Activated T-cell treated with anti-CD3 and anti-CD28 coated beads for 24 hours (primary cell): ENCODE results near the gene SEPTIN11.
A peak's percentile ranks its signal among the peaks of the same experiment; 100 is the strongest.

ENCODE experiments used
- DNase-seq: peaks from one replicate; pipeline ENCODE4 v3.0.0-alpha.2; 2020; ENCODE audit warnings: low read depth

The SEPTIN11 gene

DNA sequence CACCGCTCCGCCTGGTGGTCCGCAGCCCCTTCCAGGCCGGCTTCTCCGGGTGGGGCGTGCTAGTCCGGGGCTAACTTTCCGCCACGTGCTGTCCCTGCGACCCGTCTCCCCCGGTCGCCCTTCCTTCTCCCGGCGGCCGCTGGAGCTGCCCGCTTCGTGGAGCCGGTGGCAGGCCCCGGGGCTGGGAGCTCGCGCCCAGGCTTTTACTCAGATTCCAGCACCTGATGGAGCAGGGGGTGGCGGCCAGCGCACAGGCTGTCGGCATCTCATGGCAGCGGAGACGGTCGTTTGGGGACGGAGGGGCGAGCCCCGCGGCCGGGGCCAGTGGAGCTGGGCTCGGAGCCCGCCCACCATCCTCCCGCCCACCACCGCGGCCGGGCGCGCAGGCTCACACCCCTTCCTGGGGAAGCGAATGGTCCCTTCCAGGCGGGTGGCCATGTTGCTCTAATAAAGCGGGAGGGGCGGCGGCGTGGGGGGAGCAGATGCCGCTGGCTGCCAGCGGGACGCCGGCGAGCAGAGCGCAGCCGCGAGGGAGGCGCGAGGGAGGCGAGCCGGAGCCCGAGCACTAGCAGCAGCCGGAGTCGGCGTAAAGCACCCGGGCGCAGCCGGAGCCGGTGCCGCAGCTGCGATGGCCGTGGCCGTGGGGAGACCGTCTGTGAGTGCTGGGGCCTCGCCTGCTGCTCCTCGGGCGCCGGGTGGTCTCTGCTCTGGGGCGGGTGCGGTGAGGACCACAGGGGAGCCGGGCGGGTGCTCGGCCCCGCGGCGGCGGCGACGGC is at the start of gene SEPTIN11:
Gene SEPTIN11 (plus strand): TSS at position 477 of the 776 bp plus-strand sequence. CDS start 152 bp downstream, at position 629.
- DNase-seq: peak; percentile 70

DNA sequence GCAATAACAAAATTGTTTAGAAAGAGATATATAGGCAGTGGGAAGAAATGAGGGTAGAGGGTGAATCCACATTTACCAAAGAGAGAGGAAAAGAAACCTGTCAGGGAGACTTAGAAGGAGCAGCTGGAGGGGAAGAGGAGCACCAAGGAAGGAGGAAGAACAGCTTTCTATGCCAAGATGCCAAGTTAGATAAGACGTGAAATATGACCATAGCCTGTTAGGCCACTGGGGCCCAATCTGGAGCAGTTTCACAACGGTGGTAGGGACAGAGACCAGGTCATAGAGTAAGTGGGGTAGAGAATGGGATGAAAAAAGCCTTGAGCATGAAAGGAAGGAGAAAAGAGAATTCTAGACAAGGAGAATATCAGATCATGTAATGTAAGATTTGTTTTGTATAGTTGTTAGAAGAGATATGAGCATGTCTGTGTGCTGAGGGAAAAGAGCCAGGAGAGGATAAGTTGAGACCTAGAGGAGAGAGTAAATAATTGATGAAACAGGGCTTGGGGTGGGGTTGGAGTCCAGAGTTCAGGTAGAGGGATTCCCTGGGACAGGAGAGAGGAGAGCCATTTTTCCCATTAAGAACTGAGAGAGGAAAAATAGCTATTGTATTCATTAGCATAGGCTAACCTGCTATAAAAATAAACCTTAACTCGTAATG is 47.2 kb upstream of the SEPTIN11 start:
- DNase-seq: no peak

DNA sequence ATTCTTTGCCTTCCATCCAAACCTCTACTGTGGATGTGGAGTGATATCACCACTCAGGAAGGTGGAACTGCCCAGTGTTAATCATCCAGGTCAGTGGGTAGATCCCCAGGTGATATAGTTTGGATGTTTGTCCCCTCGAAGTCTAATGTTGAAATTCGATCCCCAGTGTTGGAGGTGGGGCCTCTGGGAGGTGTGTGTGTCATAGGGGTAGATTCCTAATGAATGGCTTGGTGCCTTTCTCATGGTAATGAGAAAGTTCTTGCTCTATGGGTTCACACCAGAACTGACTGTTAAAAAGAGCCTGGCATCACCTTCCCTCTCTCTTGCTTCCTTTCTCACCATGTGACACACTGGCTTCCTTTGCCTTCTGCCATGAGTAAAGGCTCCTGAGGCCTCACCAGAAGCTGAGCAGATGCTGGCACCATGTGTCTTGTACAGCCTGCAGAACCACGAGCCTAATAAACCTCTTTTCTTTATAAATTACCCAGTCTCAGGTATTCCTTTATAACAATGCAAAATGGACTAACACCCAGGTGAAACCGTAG is 44.8 kb upstream of the SEPTIN11 start:
- DNase-seq: no peak

DNA sequence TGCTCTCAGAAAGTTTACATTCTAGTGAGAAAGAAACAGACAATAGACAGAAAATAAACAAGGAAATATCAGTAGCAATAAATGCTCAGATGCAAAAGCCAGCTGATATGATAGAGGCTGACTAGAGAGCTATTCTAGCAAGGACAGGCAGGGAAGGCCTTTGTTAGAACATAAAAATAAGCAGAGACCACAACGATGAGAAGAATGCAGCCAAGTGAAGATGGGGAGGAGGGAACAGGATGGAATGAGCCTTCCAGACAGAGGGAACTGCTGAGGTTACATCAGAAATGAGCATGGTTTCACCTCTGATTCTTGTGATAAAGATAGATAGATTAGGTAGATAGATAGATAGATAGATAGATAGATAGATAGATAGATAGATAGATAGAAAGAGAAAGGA is 44.0 kb upstream of the SEPTIN11 start:
- no peak for DNase-seq

DNA sequence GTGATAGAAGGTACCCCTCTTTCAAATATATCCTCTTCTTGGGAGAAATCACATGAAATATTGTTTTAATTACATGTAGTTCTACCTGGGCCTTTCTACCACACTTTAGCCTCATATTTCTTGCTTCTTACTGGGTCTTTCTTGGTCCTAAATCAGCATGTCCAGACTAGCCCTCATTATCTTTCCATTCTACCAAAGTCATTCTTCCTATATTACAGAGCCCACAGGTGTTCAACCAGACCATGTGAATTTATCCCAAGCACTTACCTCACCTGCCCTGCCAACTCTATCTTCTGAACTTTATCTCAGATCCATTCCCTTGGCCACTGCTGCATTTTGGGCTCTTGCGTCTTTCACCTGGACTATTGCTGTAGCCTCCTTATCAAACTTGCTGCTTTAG is 39.8 kb upstream of the SEPTIN11 start:
- no peak for DNase-seq

DNA sequence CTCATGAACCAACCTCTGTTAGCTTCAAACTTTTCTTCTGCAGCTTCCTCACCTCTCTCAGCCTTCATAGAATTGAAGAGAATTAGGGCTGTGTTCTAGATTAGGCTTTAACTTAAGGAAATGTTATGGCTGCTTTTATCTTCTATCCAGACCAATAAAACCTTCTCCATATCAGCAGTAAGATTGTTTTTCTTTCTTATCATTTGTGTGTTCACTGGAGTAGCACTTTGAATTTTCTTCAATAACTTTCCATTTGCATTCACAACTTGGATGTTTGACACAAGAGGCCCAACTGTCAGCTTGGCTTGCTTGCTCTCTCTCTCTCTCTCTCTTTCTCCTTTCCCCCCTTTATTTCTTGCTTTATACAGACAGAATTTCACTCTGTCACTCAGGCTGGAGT is 28.8 kb upstream of the SEPTIN11 start:
- no peak for DNase-seq

DNA sequence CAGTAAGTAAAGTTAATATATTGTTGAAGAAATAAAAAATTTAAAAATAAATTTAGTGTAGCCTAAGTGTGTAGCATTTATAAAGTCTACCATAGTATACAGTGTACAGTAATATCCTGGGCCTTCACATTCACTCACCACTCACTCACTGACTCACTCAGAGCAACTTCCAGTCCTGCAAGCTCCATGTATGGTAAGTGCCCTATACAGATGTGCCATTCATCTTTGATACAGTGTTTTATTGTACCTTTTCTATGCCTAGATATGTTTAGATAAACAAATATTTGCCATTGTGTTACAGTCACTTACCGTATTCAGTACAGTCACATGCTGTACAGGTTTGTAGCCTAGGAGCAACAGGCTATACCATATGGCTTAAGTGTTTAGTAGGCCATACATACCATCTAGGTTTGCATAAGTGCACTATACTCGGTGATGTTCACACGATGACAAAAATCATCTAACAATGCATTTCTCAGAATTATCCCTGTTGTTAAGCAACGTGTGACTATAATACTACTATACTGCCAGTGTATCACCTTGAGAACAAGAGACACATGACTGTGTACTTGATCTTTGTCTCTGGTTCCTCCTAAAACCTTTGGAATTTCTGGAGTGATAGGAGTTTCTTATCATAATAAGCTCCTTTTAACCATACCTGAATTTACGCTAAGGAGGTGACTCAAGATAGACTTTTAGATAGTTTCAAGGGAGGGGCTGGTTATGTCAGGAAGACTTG is 25.8 kb upstream of the SEPTIN11 start:
- DNase-seq: no peak

DNA sequence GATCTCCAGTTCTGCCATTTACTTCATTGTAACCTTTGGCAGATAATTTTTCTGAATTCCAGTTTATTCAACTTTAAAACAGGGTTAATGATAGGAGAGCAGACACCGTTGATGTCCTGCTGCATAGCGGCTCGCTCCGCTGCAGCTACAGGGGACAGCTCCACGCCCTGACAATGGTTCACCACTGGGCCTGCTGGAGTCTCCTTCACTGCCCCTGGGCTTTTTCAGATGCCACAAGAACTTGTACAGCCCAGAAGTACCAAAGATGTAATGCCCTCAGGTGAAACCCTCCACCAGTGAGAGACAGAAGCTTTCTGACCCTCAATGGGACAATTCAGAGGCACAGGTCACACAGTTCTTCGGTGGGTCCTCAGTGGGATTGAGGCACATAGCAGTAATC is 22.7 kb upstream of the SEPTIN11 start:
- DNase-seq: no peak

DNA sequence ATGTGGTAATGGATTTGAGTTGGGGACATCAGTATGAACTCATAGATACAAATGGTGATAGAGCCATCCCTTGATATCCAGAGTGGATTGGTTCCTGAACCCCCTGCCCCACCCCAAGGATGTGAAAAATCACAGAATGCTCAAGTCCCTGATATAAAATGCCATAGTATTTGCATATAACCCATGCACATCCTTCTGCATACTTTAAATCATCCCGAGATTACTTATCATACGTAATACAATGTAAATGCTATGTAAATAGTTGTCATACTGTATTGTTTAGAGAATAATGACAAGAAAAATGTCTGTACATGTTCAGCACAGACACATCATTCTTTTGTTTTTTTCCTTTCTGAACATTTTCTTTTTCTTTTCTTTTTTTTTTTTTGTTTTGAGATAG is 18.9 kb upstream of the SEPTIN11 start:
- no peak for DNase-seq

DNA sequence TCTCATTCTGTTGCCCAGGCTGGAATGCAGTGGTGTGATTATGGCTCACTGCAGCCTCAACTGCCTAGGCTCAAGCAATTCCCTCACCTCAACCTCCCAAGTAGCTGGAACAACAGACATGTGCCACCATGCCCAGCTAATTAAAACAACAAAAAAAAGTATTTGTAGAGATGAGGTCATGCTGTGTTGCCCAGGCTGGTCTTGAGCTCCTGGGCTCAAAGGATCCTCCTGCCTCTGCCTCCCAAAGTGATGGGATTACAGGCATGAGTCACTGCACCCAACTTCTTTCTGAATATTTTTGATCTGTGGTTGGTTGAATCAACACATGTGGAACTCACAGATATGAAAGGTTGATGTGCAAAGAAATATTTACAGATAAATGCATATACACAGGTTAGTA is 18.5 kb upstream of the SEPTIN11 start:
- DNase-seq: no peak

DNA sequence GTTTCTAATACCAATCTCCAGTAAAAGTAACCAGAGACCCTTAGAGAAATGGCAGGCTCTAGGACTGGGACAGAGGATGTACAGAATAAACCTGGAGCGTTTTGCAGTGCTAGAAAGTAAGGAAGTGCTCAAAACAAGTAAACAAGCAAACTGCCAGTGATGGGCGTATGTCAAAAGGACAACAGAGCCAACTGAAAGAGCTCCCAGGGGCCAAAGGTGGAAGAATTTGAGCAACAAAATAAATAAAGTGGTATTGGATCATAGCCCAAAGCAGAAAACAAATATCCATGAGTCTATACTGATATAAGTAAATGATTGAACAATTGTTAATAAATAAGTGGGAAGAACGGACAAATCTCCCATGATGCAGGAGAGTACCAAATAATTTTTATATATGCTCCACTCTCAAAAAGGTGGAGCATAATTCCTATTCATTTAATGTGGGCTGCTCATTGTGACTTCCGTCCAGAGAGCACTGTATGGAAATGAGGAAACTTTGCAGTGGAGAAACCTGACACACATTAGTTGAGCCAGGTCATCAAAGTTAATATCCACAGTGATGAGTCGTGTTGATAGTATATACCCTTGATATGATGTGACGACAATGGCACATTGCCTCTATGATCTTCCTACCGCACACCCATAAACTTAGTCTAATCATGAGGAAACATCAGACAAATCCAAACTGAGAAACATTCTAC is 17.8 kb upstream of the SEPTIN11 start:
- no peak for DNase-seq

DNA sequence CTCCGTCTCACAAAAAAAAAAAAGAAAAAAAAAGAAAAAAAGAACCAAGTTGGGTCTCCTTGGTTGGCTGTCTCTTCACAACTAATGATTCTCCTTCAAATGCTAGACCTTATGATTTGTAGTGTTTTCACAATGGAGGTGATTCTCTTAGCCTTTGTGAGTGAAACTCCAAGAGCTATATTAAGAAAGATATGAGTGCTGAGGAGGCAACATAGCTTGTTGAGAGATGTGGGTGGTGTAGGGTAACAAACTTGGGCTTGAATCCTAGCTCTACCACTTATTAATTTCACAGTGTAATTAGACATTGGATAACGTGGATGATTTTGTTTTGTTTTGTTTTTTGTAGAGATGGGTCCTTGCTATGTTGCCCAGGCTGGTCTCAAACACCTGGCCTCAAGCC is 10.4 kb upstream of the SEPTIN11 start:
- no peak for DNase-seq

DNA sequence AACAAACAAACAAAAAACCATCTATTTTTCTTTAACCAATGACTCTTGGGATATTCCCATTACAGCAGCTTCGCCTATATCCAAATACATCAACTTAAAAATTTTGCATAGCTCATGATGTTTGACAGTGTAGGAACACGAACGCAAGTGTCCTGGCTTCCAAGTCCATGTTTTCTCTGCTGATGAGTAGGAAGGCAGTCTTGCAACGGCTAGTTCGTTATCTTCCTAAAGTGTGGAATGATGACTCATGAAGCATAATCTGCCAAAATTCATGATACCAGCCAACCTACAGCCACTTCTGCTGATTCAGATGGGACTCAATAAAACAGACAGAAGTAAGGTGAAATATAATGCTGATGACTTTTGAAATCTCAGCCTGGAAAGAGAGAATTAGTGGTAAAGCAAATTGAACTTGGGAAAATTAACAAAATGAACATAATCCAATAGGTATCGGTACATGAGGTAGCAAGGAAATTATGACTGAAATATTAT is 6.4 kb upstream of the SEPTIN11 start:
- no peak for DNase-seq

DNA sequence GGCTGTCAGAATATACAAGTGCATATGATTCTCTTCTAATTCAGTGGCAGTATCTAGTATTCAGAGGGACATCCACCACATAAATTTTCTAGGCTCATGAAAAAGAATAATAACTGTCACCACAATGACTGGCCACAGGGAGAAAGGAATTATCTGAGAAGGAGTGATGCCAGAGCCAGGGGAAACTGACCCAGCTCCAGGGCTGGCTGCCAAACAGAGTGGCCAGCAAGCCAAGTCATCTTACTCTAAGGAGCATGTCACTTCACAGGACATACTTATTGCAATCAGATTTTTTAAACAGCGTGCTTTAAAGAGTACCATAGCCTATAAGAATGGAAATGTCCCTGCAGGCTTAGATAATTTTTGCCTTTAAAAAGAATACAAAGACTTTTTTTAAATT is 5.8 kb upstream of the SEPTIN11 start:
- no peak for DNase-seq

DNA sequence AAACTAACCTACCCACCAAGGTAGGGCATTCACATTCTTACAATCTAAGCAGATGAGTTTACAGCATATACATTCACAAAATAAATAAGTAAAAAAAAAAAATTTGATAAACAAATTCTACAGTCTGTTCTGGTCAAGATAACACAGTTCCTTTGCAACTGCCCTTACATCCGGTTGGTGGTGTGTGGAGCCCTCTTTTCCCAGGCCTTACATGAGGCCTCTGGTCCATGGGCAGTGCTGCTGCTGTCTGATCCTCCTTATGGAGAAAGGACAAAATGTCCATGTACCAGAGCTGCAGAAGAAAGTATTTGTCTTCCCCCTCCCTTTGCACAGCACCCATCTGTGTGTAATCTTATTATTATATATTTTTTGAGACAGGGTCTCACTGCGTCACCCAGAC is 2.2 kb upstream of the SEPTIN11 start:
- DNase-seq: no peak

DNA sequence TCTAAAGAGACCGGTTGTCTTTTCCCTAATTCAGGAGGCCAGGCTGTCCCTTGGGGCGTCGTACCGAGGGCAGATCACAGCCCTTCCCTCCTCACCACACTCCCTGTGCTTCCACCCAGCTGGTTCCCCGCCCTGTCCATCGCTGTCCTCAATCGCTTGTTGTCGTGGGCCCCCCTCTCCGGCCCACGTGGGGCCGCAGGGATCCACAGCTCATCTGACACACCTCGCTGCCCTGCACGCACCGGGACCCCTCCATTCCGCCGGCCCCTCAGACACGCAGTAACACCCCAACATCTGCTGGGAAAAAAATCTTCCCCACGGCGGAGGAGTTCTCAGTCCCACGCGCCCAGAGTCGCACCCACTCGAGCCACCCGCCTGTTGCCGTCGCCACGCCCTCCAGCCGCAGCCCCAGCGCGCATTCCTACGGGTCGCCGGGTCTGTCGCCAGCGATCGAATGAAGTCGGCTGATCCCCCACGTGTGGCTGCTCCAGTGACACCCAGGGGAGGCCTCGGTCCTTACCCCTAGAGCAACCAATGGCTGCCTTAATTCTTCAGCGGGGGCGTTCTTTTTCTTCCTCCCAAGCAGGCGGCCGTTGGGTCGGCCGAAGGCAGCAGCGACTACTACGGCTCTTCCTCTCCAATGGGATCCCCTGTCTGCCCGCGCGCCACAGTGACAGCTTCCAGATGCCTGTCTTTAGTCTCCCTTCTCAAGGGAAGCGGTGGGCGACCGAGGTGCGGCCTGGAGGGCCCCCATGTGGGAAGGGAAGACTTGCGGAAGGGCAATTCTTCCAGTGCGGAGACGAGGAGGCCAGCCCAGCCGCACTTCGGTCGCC is 893 bp upstream of the SEPTIN11 start:
- peak; percentile 40 for DNase-seq

DNA sequence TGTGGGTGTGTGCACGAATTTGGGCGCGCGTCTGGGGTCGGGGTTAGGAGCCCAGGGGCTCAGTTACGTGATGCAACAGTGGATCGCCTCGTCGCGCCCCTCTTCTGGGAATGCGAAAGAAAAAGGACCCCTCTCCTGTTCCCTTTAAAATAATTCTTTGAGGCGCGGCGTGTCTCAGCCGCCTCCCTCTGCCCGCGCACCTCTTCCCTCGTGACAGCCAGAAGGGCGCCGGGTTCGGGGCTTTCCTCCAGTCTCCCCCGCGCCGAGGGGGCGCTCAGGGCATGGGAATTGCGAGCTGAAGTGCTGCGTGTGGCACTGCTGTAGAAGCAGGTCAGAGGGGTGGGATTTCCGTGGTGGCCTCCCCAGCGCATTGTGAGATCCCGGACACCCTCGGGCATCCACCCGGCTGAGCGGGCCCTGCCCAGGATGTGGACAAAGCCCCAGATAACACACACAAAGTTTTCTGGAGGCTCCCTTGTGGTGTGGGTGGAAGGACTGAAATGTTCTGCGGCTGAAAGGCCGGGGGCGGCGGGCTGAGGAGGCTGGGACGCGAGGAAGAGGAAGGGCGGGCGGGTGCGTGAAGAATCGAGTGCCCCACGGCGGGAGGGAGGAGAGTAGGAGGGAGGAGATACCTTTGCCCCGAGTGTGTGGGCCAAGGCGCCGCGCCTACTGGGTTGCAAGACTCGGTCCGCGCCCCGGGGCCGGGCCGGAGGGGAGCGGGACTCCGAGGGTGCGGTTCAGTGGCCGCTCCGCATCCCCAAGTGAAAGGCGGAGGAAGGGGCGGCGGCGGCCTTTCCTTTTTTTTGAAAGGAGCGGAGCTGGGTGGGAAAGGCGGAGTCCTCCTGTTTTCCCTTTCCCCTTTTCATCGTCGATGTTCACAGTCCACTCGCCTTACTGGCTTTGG is 752 bp downstream of the SEPTIN11 start:
- peak; percentile 31 for DNase-seq

DNA sequence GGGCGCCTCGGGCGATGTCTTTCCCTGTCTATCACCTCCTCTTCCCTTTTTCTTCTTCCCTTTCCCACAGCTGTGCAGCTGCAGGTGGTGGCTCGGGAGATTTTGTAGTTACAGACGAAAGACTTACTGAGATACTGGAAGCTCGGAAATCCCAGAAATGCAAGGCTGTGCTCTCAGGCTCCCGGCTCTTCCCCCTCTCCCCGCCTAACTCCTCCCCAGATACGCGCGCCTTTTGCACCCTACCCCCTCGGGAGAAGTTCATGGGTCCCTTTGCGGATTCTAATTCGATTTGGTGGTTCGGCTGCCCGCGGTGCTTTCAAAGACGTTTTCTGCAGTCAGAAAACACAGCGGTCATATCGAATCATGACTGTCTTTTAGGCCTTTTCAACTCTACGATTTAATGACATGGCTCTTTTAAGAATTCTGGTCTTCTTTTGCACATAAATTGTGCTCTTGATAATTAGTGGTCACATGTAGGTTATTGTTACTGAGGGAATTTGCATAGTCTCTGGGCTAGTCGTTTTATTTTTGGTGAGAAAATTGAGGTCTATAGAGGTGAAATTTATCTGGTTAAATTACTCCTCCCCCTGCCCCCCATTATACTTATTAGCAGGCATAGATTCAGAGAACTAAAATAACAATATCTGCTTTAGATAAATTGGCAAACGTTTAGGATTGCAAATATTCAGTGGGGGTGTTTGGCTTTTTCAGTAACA is 1.6 kb downstream of the SEPTIN11 start:
- DNase-seq: no peak

DNA sequence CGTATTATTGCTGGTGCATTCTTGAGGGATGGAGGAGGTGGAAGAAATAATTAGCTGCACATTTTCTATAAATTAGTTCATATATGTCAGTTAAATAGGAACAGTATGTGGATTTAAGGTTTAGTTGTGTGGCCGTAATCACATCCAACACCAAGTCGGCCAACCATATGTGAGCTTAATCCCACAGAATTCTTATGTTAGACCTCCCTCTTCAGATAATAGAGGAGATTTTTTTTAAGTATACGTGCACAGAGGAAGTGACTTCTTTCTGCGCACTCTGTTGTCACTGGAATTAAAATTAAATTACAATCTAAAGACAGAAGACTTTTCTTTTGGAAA is 2.1 kb downstream of the SEPTIN11 start:
- DNase-seq: no peak
